Measurements from ENCODE around the gene PPIP5K2. TPM values are rescaled to one million over a fixed set of nuclear protein-coding genes. Genes with fewer than 3 reads are reported as not detected.

PPIP5K2 gene
- total and polyA plus RNA-seq, 2 of the 8 experiments (the other 6 are each of a cell fraction or from before 2014, with no cell fraction given): 14.8 to 46.6 TPM

GRCh38 chr5:103216697-103217096, 96.6 kb downstream of the PPIP5K2 start:
- ChIA-PET CTCF (ENCODE audit: partially characterized antibody) (interaction anchor here (1.0 to 8.4 kb wide), 4 partner anchors 8 to 680 kb away, joined by 3 to 71 read pairs (median 4); no protein-coding TSS in a partner anchor), POLR2A (ENCODE audit: partially characterized antibody) (no interaction called here)

More at GRCh38 chr5:103216697-103217096, 96.6 kb downstream of the PPIP5K2 start:
- Histone ChIP-seq H3K9ac (replicated peaks in 1 of 4; ENCODE audit: extremely low read depth in 1 of 4, low read depth in 3 of 4, low read length in 3 of 4) (no peak overlapping the region), H3K23me2 (ENCODE audit: low read depth, low read length) (no peaks in the 10 kb centered on the region), H2AK5ac (ENCODE audit: low read depth, low read length) (no peak overlapping the region), H3K27ac (ENCODE audit: low read depth, low read length) (no peak overlapping the region), H3K14ac (ENCODE audit: insufficient read length) (no peak overlapping the region), H2BK12ac (ENCODE audit: low read depth, low read length) (no peak overlapping the region), H2BK5ac (ENCODE audit: low read depth, low read length) (no peak overlapping the region), H3K18ac (ENCODE audit: extremely low read depth, low read length) (no peak overlapping the region), H4K20me1 (replicated peaks in 1 of 2; ENCODE audit: control insufficient read depth in 1 of 2, insufficient read depth in 2 of 2, low read length in 2 of 2) (no peaks in the 10 kb centered on the region), H4K5ac (ENCODE audit: insufficient read length, low read depth, low read length) (no peak overlapping the region), H4K8ac (ENCODE audit: extremely low read depth, insufficient read depth, low read length) (no peak overlapping the region), H3K4me3 (ENCODE audit: extremely low read depth in 1 of 4, insufficient read depth in 2 of 4, low read depth in 3 of 4, low read length in 4 of 4) (no peak overlapping the region), H3K4ac (replicated peaks; ENCODE audit: insufficient read length, low read depth, low read length) (no peak overlapping the region), H3K36me3 (ENCODE audit: control insufficient read depth in 2 of 4, insufficient read depth in 4 of 4, low read length in 3 of 4) (no peaks in the 10 kb centered on the region), H3K79me2 (ENCODE audit: control insufficient read depth in 1 of 2, insufficient read depth in 2 of 2, low read length in 2 of 2) (no peaks in the 10 kb centered on the region), H2BK15ac (ENCODE audit: low read length) (no peak overlapping the region), H3K56ac (replicated peaks; ENCODE audit: insufficient read length, low read depth, low read length) (no peak overlapping the region), H3K4me1 (replicated peaks in 1 of 4; ENCODE audit: control insufficient read depth in 3 of 4, insufficient read depth in 4 of 4, low read length in 3 of 4) (no peaks in the 10 kb centered on the region; a peak in 1 of 7 replicates), H3K9me3 (ENCODE audit: insufficient read depth in 2 of 2, low read depth in 1 of 2, low read length in 1 of 2) (no peaks in the 10 kb centered on the region), H2AFZ (ENCODE audit: low read length) (no peak overlapping the region), H3K79me1 (ENCODE audit: low read depth, low read length) (no peaks in the 10 kb centered on the region), H3K23ac (ENCODE audit: insufficient read length) (no peak overlapping the region), H3K4me2 (ENCODE audit: insufficient read depth in 1 of 2, low read depth in 2 of 2, low read length in 2 of 2) (no peak overlapping the region), H2BK120ac (replicated peaks; ENCODE audit: low read depth, low read length) (no peak overlapping the region), H2BK20ac (ENCODE audit: low read length) (no peak overlapping the region), H4K91ac (replicated peaks; ENCODE audit: insufficient read length, low read length) (no peak overlapping the region), H3K27me3 (replicated peaks in 1 of 4; ENCODE audit: control insufficient read depth in 3 of 4, extremely low read depth in 1 of 4, insufficient read depth in 3 of 4, low read length in 3 of 4) (no peaks in the 10 kb centered on the region)
- 84% methylated on average over 2 of the region's 2 CpGs; no CpG with 5 or more reads in 1 of the 2 experiments for WGBS, 2 experiments (ENCODE audit: extremely low coverage in 1 of 2, insufficient coverage in 1 of 2, insufficient read length in 1 of 2, insufficient replicate concordance in 2 of 2, low coverage in 1 of 2, low lambda C conversion rate in 2 of 2, missing lambda C conversion rate in 1 of 2)
- FAIRE-seq: no peak
- TF ChIP-seq KDM4A (IDR thresholded peaks at IDR 0.05; ENCODE audit: low read depth, low read length, severe bottlenecking) (no peak), EZH2 (IDR thresholded peaks at IDR 0.05; ENCODE audit: low read depth, low read length, severe bottlenecking) (no peak), CHD2 (IDR thresholded peaks at IDR 0.05; ENCODE audit: low read length) (no peak), RNF2 (IDR thresholded peaks at IDR 0.05; ENCODE audit: borderline replicate concordance, low read depth, low read length, missing control alignments, poor library complexity, severe bottlenecking) (no peak), SUZ12 (IDR thresholded peaks at IDR 0.05; ENCODE audit: low read length) (no peak), SIX5 (IDR thresholded peaks at IDR 0.05; ENCODE audit: low read depth, low read length) (no peak), CREB1 (IDR thresholded peaks at IDR 0.05) (no peak), CBX8 (IDR thresholded peaks at IDR 0.05; ENCODE audit: borderline replicate concordance, low read depth, low read length) (no peak), SIRT6 (IDR thresholded peaks at IDR 0.05; ENCODE audit: low read length) (no peak), EP300 (IDR thresholded peaks at IDR 0.05; ENCODE audit: borderline replicate concordance in 1 of 2, low read depth in 2 of 2, low read length in 2 of 2) (no peak), HDAC6 (IDR thresholded peaks at IDR 0.05; ENCODE audit: low read depth, low read length) (no peak)
- DNase-seq (ENCODE audit: low read depth in 1 of 2, low spot score in 2 of 2): no peak

All from H1 (cell line).